PFSK-1 (cell line): ENCODE measurements around the gene PRDM16.

Source experiments
- POLR2AphosphoS5 ChIP-seq: IDR thresholded peaks from 2 replicates; pipeline ENCODE4 v1.6.1; 2012; ENCODE audit warnings: low read depth, mild to moderate bottlenecking, control low read depth, low read length, moderate library complexity
- SIN3A ChIP-seq: IDR thresholded peaks from 2 replicates; pipeline ENCODE4 v1.6.1; 2012; ENCODE audit warnings: mild to moderate bottlenecking, low read length, moderate library complexity, borderline replicate concordance; ENCODE audit not compliant: insufficient read depth

- TF ChIP-seq SIN3A (no peak), POLR2AphosphoS5 (no peak)
Measured at GRCh38 chr1:3314491-3315381, 245.7 kb downstream of the PRDM16 start.
